Hindlimb muscle (tissue), 1 donor: ENCODE data around the gene ZBTB12. TPM values are rescaled to one million over a fixed set of nuclear protein-coding genes. Genes with fewer than 3 reads are reported as not detected.

Source experiments
- DNase-seq: peaks from one replicate; pipeline ENCODE4 v3.0.0-alpha.2; 2013
- polyA plus RNA-seq: library from polyadenylated mRNA; unstranded; fragments of 120-200 nt; gene quantifications from one replicate; pipeline ENCODE4 v1.2.1, GENCODE V29; 2013; ENCODE audit not compliant: insufficient read length

The ZBTB12 gene
- polyA plus RNA-seq, 1 donor = 10.9 TPM

GRCh38 chr6:31896856-31897611 lies 4.9 kb downstream of the ZBTB12 start:
- no peak for DNase-seq

DNA sequence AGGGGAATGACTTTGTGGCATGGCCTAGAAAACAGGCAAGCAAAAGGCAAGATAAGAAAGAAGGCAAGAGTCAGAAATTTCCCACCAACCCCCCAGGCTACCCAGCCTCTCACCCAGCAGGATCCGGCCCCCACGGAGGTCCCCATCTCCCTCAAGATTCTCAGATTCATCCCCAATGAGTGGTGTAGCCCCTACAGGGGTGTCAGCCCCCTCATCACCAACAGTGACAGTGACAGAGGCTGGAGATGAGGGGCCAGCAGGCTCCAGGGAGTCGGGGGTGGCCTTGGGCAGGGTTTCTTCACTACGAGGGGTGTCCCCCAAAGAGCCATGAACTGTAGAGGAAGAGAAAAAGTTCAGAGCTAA lies 5.4 kb downstream of the ZBTB12 start:
- DNase-seq = no peak

- DNase-seq = no peak
Observed at GRCh38 chr6:31892821-31893220, 9.1 kb downstream of the ZBTB12 start.

DNA sequence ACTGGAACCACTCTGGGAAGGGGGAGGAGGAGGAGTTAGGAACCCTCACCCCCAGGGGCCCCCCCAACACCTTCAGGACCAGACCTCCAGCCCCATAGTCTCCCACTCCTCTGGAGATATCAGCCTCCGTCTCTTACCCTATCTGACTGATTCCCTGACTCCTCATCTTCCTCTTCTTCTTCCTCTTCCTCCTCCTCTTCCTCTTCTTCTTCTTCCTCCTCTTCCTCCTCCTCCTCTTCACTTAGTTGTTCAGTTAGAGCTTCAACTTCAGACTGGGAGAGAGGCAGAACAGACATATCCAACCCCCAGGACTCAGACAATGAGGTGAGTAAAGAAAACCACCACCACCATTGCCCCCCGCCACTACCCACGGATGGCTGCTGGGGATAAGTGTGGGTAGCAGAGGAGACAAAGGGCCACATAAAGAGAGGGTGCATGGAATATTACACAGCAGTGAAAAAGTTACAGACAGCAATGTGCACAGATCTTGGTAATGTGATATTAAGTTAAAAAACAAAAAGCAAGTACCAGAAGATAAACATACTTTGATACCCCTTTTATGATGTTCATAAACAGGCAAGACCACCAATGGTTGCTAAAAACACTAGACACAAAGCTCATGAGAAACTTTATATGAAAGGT lies 12.4 kb downstream of the ZBTB12 start:
- no peak for DNase-seq

- DNase-seq = no peak
Observed at GRCh38 chr6:31888276-31889258, 13.3 kb downstream of the ZBTB12 start.

- no peak for DNase-seq
Observed at GRCh38 chr6:31887173-31888007, 14.5 kb downstream of the ZBTB12 start.

- DNase-seq = no peak
Observed at GRCh38 chr6:31886541-31886991, 15.3 kb downstream of the ZBTB12 start.

DNA sequence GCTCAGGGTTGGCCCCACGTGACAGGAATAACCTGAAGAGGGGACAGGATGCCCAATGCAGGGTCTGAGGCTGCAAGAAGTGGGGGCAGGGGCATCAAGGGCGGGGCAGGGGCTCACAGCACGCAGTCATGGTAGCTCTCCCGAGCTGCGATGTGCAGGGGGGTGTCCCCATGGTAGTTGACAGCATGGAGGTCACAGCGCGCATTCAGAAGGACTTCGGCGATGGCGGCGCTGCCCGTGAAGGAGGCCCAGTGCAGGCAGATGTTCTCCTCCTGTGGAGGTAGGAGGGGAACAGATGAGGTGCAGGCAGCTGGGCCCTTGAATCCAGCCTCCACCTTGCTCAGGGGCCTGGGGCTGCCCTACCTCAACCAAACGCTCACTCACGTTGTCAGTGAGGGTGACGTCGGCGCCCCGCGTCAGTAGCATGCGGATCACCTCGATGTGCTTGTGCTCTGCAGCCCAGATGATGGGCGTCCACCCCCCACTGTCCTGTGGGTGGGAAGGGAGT lies 17.3 kb downstream of the ZBTB12 start:
- no peak for DNase-seq

- DNase-seq = no peak
Observed at GRCh38 chr6:31883676-31884075, 18.2 kb downstream of the ZBTB12 start.

- DNase-seq = no peak
Observed at GRCh38 chr6:31882344-31882743, 19.5 kb downstream of the ZBTB12 start.

GRCh38 chr6:31881136-31881859 lies 20.6 kb downstream of the ZBTB12 start:
- no peak for DNase-seq

- no peak for DNase-seq
Observed at GRCh38 chr6:31880616-31881015, 21.3 kb downstream of the ZBTB12 start.

GRCh38 chr6:31879901-31880300 lies 22.0 kb downstream of the ZBTB12 start:
- DNase-seq = no peak

GRCh38 chr6:31879143-31879542 lies 22.7 kb downstream of the ZBTB12 start:
- DNase-seq = no peak

- DNase-seq = no peak
Observed at GRCh38 chr6:31878726-31879125, 23.2 kb downstream of the ZBTB12 start, which contains the start of gene SLC44A4. Gene SLC44A4 (minus strand): TSS chr6:31878997. CDS start chr6:31878980, 17 bp downstream.

- no peak for DNase-seq
Observed at GRCh38 chr6:31878222-31878621, 23.7 kb downstream of the ZBTB12 start.

GRCh38 chr6:31877651-31878161 lies 24.2 kb downstream of the ZBTB12 start:
- DNase-seq = no peak

- no peak for DNase-seq
Observed at GRCh38 chr6:31877125-31877650, 24.7 kb downstream of the ZBTB12 start.

DNA sequence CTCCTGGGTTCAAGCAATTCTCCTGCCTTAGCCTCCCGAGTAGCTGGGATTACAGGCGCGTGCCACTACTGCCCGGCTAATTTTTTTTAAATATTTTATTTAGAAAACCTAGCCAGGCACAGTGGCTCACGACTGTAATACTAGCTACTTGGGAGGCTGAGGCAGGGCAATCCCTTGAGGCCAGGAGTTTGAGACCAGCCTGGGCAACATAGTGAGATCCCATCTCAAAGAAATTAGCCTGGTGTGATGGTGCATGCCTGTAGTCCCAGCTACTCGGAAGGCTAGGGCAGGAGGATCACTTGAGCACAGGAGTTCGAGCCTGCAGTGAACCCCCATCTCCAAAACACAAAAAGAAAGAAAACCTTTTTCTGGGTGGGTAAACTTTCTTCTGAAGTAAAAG lies 25.5 kb downstream of the ZBTB12 start:
- DNase-seq = no peak

GRCh38 chr6:31875877-31876276 lies 26.0 kb downstream of the ZBTB12 start:
- no peak for DNase-seq
